Gastroesophageal sphincter (tissue), 4 donors: Measurements from ENCODE around the gene DHX35. TPM values are rescaled to one million over a fixed set of nuclear protein-coding genes. Genes with fewer than 3 reads are reported as not detected.
"Not testable (repeated sequence)": the region's sequence is repeated elsewhere in the genome, so short reads cannot be mapped to it uniquely, and the experiment has no call there.

ENCODE experiments used
- ATAC-seq: fragments of 150-250 bp; one replicate; pipeline ENCODE4 v1.9.1; 2016; ENCODE audit warnings: mild to moderate bottlenecking, moderate library complexity
- H3K27ac ChIP-seq, 4 donors: fragments of 200-600 bp; sonication (generic) in 3 of 4; 1 replicate in 3 of 4; 2 replicates in 1 of 4; pipeline ENCODE4 v1.5.1; 2016 to 2019
- H3K27me3 ChIP-seq: fragments of 200-600 bp; sonication (generic); one replicate; pipeline ENCODE4 v1.5.1; 2019
- H3K36me3 ChIP-seq, 2 donors: fragments of 200-600 bp; sonication (generic); one replicate each; pipeline ENCODE4 v1.5.1; 2019; ENCODE audit warnings: control low read depth in 1 of 2
- H3K4me1 ChIP-seq, 3 donors: fragments of 200-600 bp; sonication (generic); 1 replicate in 2 of 3; 2 replicates in 1 of 3; pipeline ENCODE4 v1.5.1; 2016 to 2019; ENCODE audit warnings: control low read depth in 2 of 3
- H3K4me3 ChIP-seq, 2 donors: fragments of 200-600 bp; sonication (generic); one replicate each; pipeline ENCODE4 v1.5.1; 2019; ENCODE audit warnings: mild to moderate bottlenecking in 1 of 2, moderate library complexity in 1 of 2
- H3K9me3 ChIP-seq, 3 donors: fragments of 200-600 bp; sonication (generic); one replicate each; pipeline ENCODE4 v1.5.1; 2017 to 2019; ENCODE audit warnings: control low read depth in 2 of 3
- EP300 ChIP-seq: sonication (generic); formaldehyde crosslinking; IDR thresholded peaks from one replicate; pipeline ENCODE4 v1.6.1; 2017; ENCODE audit warnings: antibody characterized with exemption, mild to moderate bottlenecking
- POLR2A ChIP-seq, 2 donors: fragments of 450-650 bp; IDR thresholded peaks; one replicate each; pipeline ENCODE4 v1.6.1; 2017; ENCODE audit warnings: antibody characterized with exemption in 2 of 2, mild to moderate bottlenecking in 2 of 2, moderate library complexity in 1 of 2
- POLR2AphosphoS5 ChIP-seq: sonication (generic); formaldehyde crosslinking; IDR thresholded peaks from one replicate; pipeline ENCODE4 v1.6.1; 2017; ENCODE audit warnings: antibody characterized with exemption
- WGBS, 2 donors: methylation state at CpG; one replicate each; pipeline ENCODE4 v1.1.5; 2018; ENCODE audit warnings: low coverage in 1 of 2; 5-methylcytosine and 5-hydroxymethylcytosine counted together
- total RNA-seq, 4 donors: library from RNA; depleted of rRNA; stranded (reverse); fragments of >200 nt; gene quantifications; one replicate each; pipeline ENCODE4 v1.1.0, GENCODE V29; 2016
- TF ChIP-seq, protein P1 (sequence below), 4 experiments: fragments of 200-600 bp in 2 of 4; fragments of 450-650 bp in 2 of 4; sonication (generic) in 1 of 4; IDR thresholded peaks; one replicate each; pipeline ENCODE4 v1.5.1; 2017 to 2019; ENCODE audit warnings: antibody characterized with exemption in 4 of 4, mild to moderate bottlenecking in 2 of 4, moderate library complexity in 2 of 4

Gene DHX35
- total RNA-seq, 4 donors from 2014 or later: 23.0 to 34.1 (median 25.6) TPM

DNA sequence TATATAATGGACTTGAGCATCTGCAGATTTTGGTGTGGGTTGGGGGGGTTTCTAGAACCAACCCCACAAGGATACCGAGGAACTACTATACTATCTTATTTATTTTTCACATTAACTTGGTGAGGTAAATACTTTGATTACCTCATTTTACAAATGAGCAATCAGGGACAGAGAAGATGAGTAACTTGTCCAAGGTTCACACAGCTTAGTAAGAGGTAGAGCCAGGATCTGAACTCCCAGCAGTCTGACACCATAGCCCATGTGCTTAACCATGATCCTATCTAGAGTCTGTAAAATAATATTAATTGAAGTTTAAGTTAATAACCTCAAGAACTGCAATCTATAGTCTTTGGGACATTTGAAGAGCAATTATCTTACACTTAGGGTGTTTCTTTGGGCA, 28.6 kb downstream of the DHX35 start:
- ATAC-seq: no peak
- TF ChIP-seq, protein P1, sequence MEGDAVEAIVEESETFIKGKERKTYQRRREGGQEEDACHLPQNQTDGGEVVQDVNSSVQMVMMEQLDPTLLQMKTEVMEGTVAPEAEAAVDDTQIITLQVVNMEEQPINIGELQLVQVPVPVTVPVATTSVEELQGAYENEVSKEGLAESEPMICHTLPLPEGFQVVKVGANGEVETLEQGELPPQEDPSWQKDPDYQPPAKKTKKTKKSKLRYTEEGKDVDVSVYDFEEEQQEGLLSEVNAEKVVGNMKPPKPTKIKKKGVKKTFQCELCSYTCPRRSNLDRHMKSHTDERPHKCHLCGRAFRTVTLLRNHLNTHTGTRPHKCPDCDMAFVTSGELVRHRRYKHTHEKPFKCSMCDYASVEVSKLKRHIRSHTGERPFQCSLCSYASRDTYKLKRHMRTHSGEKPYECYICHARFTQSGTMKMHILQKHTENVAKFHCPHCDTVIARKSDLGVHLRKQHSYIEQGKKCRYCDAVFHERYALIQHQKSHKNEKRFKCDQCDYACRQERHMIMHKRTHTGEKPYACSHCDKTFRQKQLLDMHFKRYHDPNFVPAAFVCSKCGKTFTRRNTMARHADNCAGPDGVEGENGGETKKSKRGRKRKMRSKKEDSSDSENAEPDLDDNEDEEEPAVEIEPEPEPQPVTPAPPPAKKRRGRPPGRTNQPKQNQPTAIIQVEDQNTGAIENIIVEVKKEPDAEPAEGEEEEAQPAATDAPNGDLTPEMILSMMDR (IDR thresholded peaks at IDR 0.05): no peak
- TF ChIP-seq POLR2A (IDR thresholded peaks at IDR 0.05) (no peak), EP300 (no peak), POLR2AphosphoS5 (no peak)
- Histone ChIP-seq H3K27ac (no peak overlapping the region), H3K36me3 (peaks cover 0 to 36% of the 10 kb centered on the region in 2 donors), H3K9me3 (no peaks in the 10 kb centered on the region), H3K4me1 (peaks cover 2 to 43% (median 6%) of the 10 kb centered on the region in 3 donors), H3K4me3 (no peak overlapping the region), H3K27me3 (no peaks in the 10 kb centered on the region)
- WGBS, 2 donors: 89 to 100% methylated on average over 1 of the region's 1 CpG

DNA sequence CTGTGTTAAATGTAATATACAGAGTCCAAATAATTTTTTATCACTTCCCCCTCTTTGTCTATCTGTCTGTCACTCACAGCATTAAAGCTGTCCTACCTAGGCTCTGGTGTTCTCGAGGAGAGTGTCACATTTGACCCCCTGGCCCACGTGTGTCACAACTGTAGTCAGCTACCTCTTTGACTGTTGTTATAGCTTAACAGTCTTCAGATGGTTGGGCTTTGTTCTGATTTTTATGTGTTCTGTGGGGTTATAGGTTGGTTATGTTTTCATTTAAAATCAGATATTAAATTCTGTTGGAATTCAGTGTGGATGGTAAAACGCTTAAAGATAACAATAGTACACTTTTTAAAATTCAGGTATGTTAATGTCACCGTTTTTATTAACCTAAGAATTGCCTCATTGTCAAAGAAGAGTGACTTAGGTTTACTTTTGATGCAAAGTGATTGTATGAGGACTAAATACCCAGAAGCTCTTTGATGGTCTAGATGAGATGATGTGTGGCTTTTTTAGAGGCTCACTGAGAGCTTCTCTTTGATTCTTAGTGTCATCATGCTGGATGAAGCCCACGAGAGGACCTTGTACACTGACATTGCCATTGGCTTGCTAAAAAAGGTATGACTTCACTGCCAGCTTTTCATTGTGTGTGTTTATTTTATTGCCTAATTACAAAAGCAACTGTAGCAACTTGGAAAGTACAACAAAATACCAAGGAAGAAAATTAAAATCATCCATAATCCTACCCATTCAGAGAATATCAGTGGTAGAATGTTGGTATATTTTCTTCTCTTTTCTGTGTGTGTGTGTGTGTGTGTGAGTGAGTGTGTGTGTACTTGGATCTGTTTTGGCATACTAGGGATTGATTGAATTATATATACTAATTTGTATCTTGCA, 29.9 kb downstream of the DHX35 start:
- H3K36me3 ChIP-seq: peaks cover 0 to 49% of the 10 kb centered on the region in 2 donors
- H3K4me3 ChIP-seq: no peak overlapping the region
- H3K27me3 ChIP-seq: no peaks in the 10 kb centered on the region
- H3K9me3 ChIP-seq: no peaks in the 10 kb centered on the region
- no peak overlapping the region for H3K27ac ChIP-seq
- TF ChIP-seq, protein P1 (IDR thresholded peaks at IDR 0.05): no peak
- TF ChIP-seq EP300 (no peak), POLR2AphosphoS5 (no peak), POLR2A (IDR thresholded peaks at IDR 0.05) (no peak)
- WGBS, 2 donors: 60 to 65% methylated on average over 4 to 5 of the region's 5 CpGs
- ATAC-seq: no peak
- peaks cover 0 to 30% (median 2%) of the 10 kb centered on the region in 3 donors for H3K4me1 ChIP-seq

DNA sequence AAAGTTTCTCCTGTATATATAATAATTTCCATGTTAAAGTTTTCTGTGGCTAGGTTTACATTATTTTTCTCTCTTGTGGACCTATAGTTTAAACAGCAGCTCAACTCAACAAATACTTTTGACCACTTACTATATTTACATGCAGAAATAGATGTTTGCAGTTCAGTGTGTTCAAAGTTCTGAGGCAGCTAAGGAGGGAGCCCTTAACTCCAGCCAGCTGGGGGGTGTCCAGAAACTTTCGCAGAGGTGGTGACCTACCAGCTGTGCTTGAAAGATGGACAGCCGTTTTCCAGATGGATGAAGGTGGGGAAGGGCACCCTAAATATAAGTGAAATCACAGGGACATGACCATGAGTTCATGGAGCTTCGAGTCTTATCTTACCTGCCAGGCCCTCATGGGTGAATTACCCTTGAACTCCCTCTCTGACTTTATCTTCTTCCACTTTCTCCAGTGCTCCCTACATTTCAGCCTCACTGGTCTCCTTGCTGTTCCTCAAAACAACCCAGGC, 33.4 kb downstream of the DHX35 start:
- H3K27me3 ChIP-seq: no peaks in the 10 kb centered on the region
- peaks cover 0 to 69% of the 10 kb centered on the region in 2 donors for H3K36me3 ChIP-seq
- ATAC-seq: no peak
- 86% methylated on average over 1 of the region's 3 CpGs; no CpG with 5 or more reads in 1 of the 2 donors for WGBS, 2 donors
- TF ChIP-seq EP300: no peak
- TF ChIP-seq, protein P1 (IDR thresholded peaks at IDR 0.05): no peak
- H3K4me3 ChIP-seq: no peak overlapping the region
- no peaks in the 10 kb centered on the region for H3K9me3 ChIP-seq
- H3K4me1 ChIP-seq: peaks cover 0 to 11% (median 0%) of the 10 kb centered on the region in 3 donors
- no peak overlapping the region for H3K27ac ChIP-seq

DNA sequence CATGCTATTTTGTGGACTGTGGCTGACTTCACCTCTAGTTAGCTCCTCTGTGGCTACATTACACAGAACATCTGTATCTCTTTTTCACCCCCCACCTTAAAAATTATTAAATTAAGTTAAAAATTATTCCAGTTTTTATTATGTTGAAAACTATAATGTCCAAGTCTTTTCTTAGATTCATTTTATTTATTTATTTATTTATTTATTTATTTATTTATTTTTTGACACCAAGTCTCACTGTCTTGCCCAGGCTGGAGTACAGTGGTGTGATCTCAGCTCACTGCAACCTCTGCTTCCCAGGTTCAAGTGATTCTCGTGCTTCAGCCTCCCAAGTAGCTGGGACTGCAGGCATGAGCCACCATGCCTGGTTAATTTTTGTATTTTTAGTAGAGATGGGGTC, 34.7 kb downstream of the DHX35 start:
- H3K27me3 ChIP-seq, H3K9me3 ChIP-seq, H3K27ac ChIP-seq, H3K4me3 ChIP-seq, ATAC-seq: not testable (repeated sequence)
- peaks cover 0 to 11% (median 0%) of the 10 kb centered on the region in 3 donors for H3K4me1 ChIP-seq
- peaks cover 0 to 81% of the 10 kb centered on the region in 2 donors for H3K36me3 ChIP-seq
- 70% methylated on average over 1 of the region's 1 CpG; no CpG with 5 or more reads in 1 of the 2 donors for WGBS, 2 donors

DNA sequence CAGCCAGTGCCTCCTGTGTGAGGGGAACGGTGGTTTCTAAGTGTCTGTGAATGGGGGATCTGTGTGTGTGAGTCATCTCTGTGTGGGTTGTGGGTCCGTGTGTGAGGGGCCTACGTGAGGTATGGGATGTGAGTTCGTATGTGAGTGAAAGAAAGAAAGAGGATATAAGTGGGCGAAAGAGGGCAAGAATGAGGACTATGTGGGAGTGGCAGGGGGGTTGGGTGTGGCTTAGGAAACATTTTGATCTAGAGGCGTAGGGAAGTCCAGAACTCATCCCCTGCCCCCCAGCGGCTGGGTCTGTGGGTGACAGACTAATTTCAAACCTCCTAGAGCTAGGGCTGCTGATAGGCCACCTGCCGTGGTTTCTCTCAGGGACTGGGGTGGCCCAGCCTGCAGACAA, 35.5 kb downstream of the DHX35 start:
- no peak for ATAC-seq
- Histone ChIP-seq H3K27ac (no peak overlapping the region), H3K9me3 (no peaks in the 10 kb centered on the region), H3K27me3 (no peaks in the 10 kb centered on the region), H3K4me3 (no peak overlapping the region), H3K4me1 (peaks cover 0 to 11% (median 0%) of the 10 kb centered on the region in 3 donors), H3K36me3 (peaks cover 0 to 89% of the 10 kb centered on the region in 2 donors)
- 88 to 91% methylated on average over 4 to 7 of the region's 8 CpGs for WGBS, 2 donors
- TF ChIP-seq POLR2A (IDR thresholded peaks at IDR 0.05) (no peak), POLR2AphosphoS5 (no peak), EP300 (no peak)
- TF ChIP-seq, protein P1 (IDR thresholded peaks at IDR 0.05): no peak
